ENCODE data around the gene SULT2B1.
A peak's percentile ranks its signal among the peaks of the same experiment; 100 is the strongest.

DNA sequence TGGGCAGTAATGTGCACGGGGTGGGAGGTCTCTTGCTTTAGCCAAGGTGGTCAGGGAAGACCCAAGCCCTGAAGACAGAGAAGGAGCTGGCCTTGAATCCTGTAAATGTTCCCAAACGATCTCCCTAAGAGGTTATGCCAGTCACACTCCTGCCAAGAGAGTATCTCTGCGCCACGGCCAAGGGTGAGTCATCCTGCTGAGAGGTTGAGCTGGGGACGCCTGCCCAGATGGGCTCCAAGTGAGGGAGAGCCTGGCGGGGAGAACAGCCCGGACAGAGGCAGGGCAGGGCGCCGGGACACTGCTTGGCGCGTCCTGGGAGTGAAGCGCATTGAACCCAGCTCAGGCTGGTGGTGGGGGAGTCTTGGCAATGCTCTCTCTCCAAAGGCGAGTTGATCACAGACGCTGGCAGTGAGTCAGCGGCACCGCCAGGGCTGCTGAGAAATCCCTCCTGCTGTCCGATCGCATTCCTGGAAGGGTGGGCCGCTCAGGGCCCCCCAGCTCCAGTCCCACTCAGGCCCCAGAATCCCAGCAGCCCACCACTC, 16.4 kb downstream of the SULT2B1 start:
- TF ChIP-seq, protein P1, sequence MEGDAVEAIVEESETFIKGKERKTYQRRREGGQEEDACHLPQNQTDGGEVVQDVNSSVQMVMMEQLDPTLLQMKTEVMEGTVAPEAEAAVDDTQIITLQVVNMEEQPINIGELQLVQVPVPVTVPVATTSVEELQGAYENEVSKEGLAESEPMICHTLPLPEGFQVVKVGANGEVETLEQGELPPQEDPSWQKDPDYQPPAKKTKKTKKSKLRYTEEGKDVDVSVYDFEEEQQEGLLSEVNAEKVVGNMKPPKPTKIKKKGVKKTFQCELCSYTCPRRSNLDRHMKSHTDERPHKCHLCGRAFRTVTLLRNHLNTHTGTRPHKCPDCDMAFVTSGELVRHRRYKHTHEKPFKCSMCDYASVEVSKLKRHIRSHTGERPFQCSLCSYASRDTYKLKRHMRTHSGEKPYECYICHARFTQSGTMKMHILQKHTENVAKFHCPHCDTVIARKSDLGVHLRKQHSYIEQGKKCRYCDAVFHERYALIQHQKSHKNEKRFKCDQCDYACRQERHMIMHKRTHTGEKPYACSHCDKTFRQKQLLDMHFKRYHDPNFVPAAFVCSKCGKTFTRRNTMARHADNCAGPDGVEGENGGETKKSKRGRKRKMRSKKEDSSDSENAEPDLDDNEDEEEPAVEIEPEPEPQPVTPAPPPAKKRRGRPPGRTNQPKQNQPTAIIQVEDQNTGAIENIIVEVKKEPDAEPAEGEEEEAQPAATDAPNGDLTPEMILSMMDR (IDR thresholded peaks at IDR 0.05): no peak
- TF ChIP-seq POLR2A (IDR thresholded peaks at IDR 0.05) (no peak), EP300 (IDR thresholded peaks at IDR 0.05) (peak in 1 of 2 donors; percentile 24)
